Right ventricle myocardium superior (tissue), 1 donor: ENCODE results near the gene NUBP2. TPM values are rescaled to one million over a fixed set of nuclear protein-coding genes. Genes with fewer than 3 reads are reported as not detected.

ENCODE experiments used
- ATAC-seq: fragments of 200-7000 bp; cut with Tn5 transposase; one replicate; pipeline ENCODE4 v1.9.1; 2020; ENCODE audit warnings: mild to moderate bottlenecking; ENCODE audit not compliant: poor library complexity
- DNase-seq: peaks from one replicate; pipeline ENCODE4 v3.0.0-alpha.2; 2020
- intact Hi-C: fragments of 100-400 bp; cut with DNase I; formaldehyde crosslinking; loops from one replicate; pipeline ENCODE4 v1.11.2; 2022
- long read RNA-seq: library from polyadenylated mRNA; unstranded; transcript quantifications from one replicate; pipeline ENCODE4 v2.0.0, GENCODE V29; 2021
- total RNA-seq: library from RNA; stranded (reverse); fragmentation: NEBNext Ultra II Directional; extraction: Animal tissue kit (Norgen Biotek cat#: 25700); gene quantifications from one replicate; pipeline ENCODE4 v1.2.1, GENCODE V29; 2021
- donor health status: DM: no; HTN: yes; CAD: no; lungs with severe emphysema.

Gene NUBP2
- 34.8 TPM for total RNA-seq
- long read RNA-seq, transcript NUBP2-215 (6 exons, 1,173 nt) = minor isoform, 29 of 104 reads
- long read RNA-seq, transcript NUBP2-201 (7 exons, 1,413 nt) = major isoform, 54 of 104 reads
- long read RNA-seq, partial matches to known transcripts = 7 of 104 reads
- long read RNA-seq, other reads (novel, unspliced or antisense) = 10 of 104 reads

- DNase-seq (peak; percentile 100), ATAC-seq (peak; percentile 93)
- intact Hi-C loops = no loop called here
Observed at GRCh38 chr16:1782408-1783264, at the start of gene NUBP2, which contains the start of gene SPSB3. Gene NUBP2 (plus strand): TSS chr16:1782960. CDS start chr16:1783021, 61 bp downstream. Gene SPSB3 (minus strand): TSS chr16:1782571. CDS start chr16:1781483, 1,088 bp downstream.

- DNase-seq (no peak), ATAC-seq (no peak)
- intact Hi-C loops = no loop called here
Observed at GRCh38 chr16:1734123-1734522, 48.6 kb upstream of the NUBP2 start.

- DNase-seq (no peak), ATAC-seq (no peak)
- intact Hi-C loops = no loop called here
Observed at GRCh38 chr16:1734816-1735215, 47.9 kb upstream of the NUBP2 start.

- ATAC-seq (no peak), DNase-seq (no peak)
- intact Hi-C loops = no loop called here
Observed at GRCh38 chr16:1740234-1740633, 42.5 kb upstream of the NUBP2 start.

GRCh38 chr16:1740781-1741490 is 41.8 kb upstream of the NUBP2 start:
- intact Hi-C loops = no loop called here
- DNase-seq (no peak), ATAC-seq (peak; percentile 28)

GRCh38 chr16:1741553-1742165 is 41.1 kb upstream of the NUBP2 start:
- intact Hi-C loops = no loop called here
- ATAC-seq (peak; percentile 49), DNase-seq (no peak)

- DNase-seq = no peak
- no peak for ATAC-seq
- intact Hi-C loops = no loop called here
Observed at GRCh38 chr16:1743376-1744337, 39.1 kb upstream of the NUBP2 start.

- ATAC-seq (no peak), DNase-seq (no peak)
- intact Hi-C loops = no loop called here
Observed at GRCh38 chr16:1744338-1744840, 38.4 kb upstream of the NUBP2 start.

- no peak for DNase-seq
- ATAC-seq = no peak
- intact Hi-C loops = no loop called here
Observed at GRCh38 chr16:1745181-1745899, 37.4 kb upstream of the NUBP2 start.

GRCh38 chr16:1745900-1746692 is 36.7 kb upstream of the NUBP2 start:
- DNase-seq (no peak), ATAC-seq (no peak)
- intact Hi-C loops = no loop called here

- intact Hi-C loops = no loop called here
- DNase-seq (no peak), ATAC-seq (no peak)
Observed at GRCh38 chr16:1746693-1747195, 36.0 kb upstream of the NUBP2 start.

GRCh38 chr16:1747934-1748333 is 34.8 kb upstream of the NUBP2 start:
- intact Hi-C loops = no loop called here
- DNase-seq (no peak), ATAC-seq (no peak)

GRCh38 chr16:1749152-1750117 is 33.3 kb upstream of the NUBP2 start:
- intact Hi-C loops = no loop called here
- no peak for DNase-seq
- no peak for ATAC-seq

GRCh38 chr16:1751946-1752345 is 30.8 kb upstream of the NUBP2 start:
- ATAC-seq (no peak), DNase-seq (no peak)
- intact Hi-C loops = no loop called here

- ATAC-seq = no peak
- no peak for DNase-seq
- intact Hi-C loops = no loop called here
Observed at GRCh38 chr16:1752853-1753252, 29.9 kb upstream of the NUBP2 start.
